Measurements from ENCODE around the gene CYP4F22.

- TF ChIP-seq, protein P1, sequence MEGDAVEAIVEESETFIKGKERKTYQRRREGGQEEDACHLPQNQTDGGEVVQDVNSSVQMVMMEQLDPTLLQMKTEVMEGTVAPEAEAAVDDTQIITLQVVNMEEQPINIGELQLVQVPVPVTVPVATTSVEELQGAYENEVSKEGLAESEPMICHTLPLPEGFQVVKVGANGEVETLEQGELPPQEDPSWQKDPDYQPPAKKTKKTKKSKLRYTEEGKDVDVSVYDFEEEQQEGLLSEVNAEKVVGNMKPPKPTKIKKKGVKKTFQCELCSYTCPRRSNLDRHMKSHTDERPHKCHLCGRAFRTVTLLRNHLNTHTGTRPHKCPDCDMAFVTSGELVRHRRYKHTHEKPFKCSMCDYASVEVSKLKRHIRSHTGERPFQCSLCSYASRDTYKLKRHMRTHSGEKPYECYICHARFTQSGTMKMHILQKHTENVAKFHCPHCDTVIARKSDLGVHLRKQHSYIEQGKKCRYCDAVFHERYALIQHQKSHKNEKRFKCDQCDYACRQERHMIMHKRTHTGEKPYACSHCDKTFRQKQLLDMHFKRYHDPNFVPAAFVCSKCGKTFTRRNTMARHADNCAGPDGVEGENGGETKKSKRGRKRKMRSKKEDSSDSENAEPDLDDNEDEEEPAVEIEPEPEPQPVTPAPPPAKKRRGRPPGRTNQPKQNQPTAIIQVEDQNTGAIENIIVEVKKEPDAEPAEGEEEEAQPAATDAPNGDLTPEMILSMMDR (IDR thresholded peaks at IDR 0.05): no peak
- TF ChIP-seq POLR2A (IDR thresholded peaks at IDR 0.05): no peak
These were observed 36.0 kb downstream of the CYP4F22 start for GRCh38 chr19:15544283-15544682.

Data from thyroid gland (tissue), 4 donors.